HG03045 (cell line): ENCODE measurements around the gene ELOVL7.
"Not testable (repeated sequence)": the region's sequence is repeated elsewhere in the genome, so short reads cannot be mapped to it uniquely, and the experiment has no call there.

Experiments
- ATAC-seq: cut with Tn5 transposase; IDR thresholded peaks from one replicate; pipeline ENCODE4 v1.9.1; 2021; ENCODE audit warnings: mild to moderate bottlenecking, moderate library complexity; ENCODE audit not compliant: unreplicated experiment

Gene ELOVL7

DNA sequence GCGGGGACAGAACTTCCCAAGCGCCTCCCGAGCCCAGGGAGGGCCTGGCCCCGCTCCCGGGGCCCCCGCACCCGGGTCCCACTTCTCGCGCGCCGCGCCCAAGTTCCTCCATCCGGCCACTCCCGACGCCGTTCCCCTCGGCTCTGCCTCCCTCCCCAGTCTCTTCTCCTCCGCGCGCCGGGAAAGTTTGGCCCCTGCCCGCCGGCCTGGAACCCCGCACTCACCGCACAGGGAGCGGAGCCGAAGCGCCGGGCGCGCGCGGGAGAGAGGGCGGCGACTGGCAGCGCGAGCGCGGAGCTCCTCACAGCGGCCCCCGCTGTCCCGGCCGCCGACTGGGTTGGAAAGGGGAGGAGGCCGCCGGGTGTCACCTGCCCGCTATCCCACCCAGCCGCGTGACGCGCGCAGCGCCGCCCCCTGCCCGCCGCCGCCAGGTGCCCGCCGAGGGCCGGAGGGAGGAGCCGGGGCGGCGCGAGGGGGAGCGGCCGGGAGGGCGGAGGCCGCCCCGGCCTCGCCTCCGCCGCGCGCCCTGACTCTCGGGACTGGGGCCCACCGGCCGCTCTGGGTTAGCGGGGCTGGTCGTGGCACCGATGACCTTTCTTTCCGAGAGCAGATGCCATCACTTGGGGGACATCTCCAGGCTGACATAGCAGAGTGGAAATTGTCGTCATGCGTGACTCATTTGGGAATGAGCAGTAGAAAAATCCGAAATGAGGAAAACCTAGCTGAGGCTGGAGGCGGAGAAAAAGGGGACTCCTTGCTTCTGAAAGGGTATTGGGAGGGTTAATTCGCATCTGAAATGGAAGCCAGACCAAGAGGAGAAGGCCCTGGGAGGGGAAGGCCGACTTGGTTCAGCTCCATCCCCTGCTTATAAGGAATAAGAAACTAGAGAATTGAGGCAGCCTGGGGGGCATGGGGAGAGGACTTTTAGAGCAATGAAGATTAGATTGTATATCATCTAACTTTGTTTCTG, at the start of gene ELOVL7:
Gene ELOVL7 (minus strand): TSS at position 334 of the 970 bp plus-strand sequence. CDS start 56,872 bp downstream, outside the sequence.
- ATAC-seq: peak; percentile 94

DNA sequence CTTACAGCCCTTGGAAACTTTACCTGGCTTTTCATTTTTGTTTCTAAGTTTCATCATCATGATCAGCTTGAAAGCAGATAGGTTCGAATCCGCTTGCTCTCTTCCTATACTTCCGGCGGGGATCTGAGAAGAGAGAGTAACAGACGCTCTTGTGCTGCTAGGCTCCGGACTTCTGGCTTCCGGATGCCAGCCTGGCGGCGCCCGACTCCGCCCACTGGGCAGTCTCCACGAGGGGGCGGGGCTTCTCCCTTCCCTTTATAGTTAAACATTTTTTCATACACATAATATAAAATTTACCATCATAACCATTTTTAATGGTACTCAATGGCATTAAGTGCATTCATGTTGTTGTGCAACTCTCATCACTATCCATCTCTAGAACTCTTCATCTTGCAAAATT, 49.5 kb upstream of the ELOVL7 start:
- ATAC-seq: no peak

DNA sequence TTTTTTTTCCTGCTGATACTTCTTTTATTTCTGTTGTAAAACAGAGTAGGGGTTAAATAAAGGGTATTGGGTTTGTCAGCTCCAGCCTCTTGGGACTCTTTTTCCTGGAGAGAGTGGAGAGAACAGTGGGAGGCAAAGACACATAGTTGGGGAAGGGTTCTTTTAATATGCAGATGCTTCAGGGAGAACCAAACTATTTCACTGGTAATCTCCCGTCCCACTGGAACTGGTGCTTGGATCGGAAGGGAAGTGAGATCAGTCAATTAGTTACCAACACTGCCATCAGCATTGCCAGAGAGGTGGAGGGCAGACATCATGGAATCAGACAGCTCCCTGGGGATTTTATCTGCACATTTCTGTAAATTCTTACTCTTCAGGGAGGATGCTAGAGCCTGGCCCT, 47.6 kb upstream of the ELOVL7 start:
- ATAC-seq: no peak

DNA sequence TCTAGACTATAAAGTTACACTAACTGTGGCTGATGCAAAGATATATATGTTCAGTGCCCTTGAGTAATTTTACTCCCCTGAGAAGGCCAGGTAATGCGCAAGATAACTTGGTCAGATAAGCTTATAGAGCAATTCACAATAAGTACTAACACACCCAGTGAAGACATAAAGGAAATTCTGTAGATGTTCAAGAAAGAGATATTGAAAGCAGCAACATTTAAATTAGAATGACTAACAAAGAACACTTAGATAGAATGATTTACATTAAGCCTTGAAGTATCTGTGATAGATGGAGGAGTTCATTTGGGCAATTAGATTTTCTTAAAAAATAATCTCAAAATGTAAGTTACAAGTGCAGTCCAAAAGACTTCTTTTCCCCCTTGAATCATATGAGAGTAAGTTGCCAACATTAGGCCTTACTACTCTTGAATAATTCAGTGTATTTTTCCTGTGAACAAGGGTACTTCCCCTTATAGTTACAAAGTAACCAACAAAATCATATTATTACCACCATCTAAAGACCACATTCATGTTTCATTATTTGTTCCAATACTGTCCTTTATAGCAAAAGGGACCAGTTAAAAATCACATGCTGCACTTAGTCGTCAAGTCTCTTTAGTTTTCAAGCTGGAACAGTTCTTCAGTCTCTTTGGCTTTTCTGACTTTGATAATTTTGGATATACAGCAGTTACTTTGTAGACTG, 44.4 kb upstream of the ELOVL7 start:
- no peak for ATAC-seq

DNA sequence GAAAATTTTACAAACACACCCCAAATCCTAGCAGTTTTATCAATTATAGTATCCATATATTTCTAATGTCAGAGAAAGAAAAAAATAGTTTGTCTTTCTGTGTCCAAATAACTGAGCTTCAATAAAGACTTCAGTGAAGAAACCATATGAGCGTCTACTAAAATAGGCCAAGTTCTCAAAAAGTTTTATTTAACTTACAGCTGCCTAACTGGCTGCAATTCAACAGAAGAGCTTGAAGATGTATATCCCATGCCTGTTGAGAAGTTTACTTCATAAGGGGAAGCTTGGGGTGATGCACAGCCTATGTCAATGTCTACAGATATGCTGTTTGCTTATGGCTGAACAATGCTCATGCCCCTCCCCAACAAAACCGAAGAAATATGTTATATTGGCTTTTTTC, 43.7 kb upstream of the ELOVL7 start:
- no peak for ATAC-seq

DNA sequence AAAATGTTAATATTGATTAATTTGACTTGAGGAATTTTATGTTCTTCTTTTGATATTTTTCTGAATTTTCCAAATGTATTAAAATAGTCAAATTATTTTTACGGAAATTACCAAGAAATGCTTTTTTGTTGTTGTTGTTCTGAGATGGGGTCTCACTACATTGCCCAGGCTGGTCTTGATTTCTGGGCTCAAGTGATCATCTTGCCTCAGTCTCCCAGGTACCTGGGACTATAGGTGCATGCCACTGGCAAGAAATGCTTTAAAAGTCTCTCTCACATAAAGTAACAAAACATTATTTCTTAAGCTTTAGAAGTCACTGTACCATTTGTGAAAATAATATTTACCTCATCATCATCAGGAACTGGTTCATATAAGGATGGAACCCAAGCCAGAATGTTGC, 43.0 kb upstream of the ELOVL7 start:
- ATAC-seq: no peak

DNA sequence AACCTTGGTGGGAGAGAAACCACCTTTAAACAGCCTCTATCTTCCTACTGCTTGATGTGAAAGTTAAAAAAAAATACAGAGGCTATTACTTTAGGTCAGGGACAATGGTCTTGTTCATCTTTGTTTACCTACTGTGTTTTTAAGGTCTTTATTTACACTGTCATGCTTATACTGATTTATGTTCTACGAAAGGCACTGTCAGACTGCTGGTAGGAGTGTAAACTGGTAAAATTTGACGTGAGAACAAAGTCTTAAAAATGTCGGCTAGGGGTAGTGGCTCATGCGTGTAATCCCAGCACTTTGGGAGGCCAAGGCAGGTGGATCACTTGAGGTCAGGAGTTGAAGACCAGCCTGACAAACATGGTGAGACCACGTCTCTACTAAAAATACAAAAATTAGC, 42.1 kb upstream of the ELOVL7 start:
- ATAC-seq: no peak

DNA sequence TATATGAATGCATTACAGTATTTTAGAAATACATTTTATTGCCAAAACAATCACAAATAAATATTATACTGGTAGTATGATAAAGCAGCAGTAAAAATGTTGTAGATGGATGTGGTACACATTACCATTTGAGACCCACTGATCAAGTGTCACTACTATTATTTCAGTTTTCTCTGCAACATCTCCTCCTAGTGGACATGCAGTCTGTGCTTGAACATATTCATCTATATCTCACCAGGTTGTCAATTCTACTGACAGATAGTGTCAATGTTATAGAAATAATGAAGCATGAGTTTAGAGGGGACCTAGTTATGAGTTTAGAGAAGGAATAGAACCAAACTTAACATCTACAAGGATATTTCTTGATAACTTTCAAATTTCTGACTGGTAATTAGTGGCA, 39.2 kb upstream of the ELOVL7 start:
- ATAC-seq: no peak

DNA sequence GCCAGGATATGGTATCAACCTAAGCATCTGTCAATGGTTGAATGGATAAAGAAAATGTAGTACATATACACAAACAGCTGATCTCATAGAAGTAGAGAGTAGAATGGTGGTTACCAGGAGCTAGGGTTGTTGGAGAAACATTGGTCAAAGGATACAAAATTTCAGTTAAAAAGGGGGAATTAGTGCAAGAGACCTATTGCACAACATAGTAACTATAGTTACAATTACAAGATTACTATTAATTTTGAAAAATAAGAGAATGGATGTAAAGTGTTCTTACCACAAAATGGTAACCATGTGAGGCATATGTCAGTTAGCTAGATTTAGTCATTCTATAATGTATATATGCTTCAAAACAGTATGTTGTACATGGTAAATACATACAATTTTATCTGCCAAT, 28.8 kb upstream of the ELOVL7 start:
- no peak for ATAC-seq

DNA sequence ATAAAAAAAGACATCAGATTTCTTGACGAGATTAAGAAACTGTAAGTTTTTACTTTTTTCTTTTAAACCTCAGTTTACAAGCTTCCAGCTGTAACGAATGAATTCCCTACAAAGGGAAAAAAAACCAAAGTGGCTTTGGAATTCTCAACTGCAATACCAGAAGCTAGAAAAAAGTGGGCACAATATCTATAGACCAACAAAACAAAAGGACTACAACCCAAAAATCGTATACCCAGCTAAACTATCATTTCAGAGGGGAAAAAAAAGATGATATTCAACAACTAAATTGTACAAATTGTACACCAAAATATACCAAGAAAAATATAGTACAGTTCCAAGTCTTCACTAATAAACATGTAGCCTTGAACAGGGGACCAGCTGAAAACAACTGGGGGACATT, 26.8 kb upstream of the ELOVL7 start:
- no peak for ATAC-seq

DNA sequence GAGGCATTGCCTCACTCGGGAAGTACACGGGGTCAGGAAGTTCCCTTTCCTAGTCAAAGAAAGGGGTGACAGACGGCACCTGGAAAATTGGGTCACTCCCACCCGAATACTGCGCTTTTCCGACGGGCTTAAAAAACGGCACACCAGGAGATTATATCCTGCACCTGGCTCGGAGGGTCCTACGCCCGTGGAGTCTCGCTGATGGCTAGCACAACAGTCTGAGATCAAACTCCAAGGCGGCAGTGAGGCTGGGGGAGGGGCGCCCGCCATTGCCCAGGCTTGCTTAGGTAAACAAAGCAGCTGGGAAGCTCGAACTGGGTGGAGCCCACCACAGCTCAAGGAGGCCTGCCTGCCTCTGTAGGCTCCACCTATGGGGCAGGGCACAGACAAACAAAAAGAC, 16.5 kb upstream of the ELOVL7 start:
- not testable (repeated sequence) for ATAC-seq

DNA sequence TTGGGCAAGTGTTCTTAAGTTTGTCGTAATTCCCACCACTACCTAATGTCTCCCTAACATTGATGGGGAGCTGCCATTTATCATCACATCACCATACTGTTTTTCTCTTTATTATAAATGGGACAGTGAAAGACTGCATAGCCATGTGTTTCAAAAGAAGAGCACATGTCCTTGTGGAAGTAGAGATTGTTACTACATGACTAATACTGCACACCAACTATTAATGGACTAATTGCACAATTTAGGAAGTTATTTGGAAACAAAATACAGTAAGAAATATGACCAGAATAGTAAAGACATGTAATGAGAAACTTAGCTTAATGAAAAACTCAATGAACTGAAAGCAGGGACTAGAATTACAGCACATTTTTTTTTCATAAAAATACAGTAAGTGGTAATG, 12.0 kb upstream of the ELOVL7 start:
- ATAC-seq: no peak

DNA sequence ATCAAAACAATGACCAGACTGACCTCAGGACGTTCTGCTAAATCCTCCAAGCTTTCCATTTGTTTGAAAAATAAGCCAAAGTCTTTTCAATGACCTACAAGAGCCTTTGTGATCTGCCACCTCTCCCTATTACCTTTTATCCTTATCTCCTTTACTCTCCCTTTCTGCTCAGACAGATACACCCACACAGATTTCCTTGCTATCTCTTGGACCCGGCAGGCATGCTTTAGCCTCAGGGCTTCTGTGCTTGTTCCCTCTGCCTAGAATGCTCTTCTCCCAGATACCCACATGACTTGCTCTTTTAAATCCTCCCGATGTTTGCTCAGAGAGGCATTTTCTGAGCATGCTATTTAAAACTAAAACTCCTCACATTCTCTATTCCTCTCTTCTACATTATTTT, 8.9 kb upstream of the ELOVL7 start:
- ATAC-seq: no peak

DNA sequence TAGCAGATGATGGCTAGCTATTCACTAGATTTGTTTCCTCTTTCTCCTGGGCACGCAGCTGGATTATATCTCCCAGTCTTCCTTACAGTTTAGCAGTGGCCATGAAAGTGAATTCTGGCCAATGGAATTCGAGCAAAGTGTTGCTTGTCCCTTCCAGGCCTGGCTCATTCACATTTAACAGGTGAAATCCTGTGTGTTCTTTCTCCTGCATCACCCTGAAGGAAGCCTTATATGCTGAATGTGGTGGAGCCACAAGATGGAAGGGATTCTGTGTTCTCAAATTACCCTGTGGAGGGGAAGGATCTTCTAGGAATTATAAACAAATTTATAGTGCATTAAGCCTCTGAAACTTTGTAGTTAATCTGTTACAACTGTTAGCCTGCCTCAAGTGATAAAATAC, 8.2 kb upstream of the ELOVL7 start:
- ATAC-seq: no peak

DNA sequence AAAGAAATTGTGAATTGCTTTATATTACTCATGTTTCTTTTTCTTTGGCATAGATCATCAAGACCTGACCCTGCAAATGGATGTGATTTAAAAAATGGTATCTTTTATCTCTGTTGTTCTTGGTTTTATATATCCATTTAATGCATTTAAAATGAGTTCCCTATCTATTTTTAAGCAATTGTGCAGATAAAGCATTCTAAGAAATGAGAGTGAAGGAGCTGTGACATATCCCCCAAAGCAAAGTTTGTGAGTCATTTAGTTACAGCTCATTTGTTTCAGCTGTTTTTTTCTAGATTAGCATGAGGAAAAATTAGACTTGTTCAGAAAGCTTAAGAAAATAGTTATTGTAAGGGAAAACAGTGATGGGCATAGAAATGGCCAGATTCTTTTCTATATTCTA, 7.6 kb upstream of the ELOVL7 start:
- ATAC-seq: no peak

DNA sequence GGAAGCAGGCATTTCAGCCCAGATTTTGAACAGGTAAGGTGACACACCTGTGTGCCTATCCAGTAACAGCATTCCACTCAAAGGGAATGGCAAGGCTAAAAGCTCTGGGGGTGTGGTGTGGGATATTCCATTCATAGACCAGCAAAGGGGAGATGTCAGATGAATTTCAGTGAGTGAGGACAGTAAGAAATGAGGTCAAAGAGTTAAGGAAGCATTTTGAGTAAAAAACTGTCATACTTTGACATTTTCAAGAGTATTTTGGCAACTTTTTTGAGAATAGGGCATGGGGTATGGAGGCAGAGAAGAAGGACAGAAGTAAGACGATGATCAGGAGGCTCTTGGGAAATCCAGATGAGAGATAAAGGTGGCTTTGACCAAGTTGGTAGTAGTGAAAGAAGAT, 2.2 kb upstream of the ELOVL7 start:
- no peak for ATAC-seq

DNA sequence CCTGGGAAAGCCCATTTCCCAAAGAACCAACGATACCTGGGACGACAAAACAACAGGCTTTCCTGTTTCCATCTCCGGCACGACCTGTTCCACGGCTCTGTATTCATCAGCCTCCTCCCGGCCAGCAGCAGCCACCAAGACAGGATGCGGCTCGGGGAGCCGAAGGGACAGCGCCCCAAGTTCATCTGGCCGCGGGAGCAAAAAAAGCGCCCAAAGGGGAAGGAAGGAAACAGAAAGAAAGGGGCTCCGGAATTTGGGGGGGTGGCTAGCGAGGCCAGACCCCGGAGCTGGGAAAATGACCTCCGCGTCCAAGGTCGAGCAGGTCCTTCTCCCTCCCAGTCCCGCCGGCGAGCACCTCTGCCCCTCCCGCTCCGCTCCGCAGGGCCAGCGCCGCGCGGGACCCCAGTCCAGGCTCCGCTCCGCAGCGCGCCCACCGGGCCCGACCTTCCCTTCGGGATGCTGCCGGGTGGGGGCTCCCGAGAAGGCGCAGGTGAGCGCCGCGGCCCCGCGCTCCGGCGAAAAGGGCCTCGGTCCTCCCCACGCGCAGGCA, 608 bp downstream of the ELOVL7 start:
- ATAC-seq: peak; percentile 20

DNA sequence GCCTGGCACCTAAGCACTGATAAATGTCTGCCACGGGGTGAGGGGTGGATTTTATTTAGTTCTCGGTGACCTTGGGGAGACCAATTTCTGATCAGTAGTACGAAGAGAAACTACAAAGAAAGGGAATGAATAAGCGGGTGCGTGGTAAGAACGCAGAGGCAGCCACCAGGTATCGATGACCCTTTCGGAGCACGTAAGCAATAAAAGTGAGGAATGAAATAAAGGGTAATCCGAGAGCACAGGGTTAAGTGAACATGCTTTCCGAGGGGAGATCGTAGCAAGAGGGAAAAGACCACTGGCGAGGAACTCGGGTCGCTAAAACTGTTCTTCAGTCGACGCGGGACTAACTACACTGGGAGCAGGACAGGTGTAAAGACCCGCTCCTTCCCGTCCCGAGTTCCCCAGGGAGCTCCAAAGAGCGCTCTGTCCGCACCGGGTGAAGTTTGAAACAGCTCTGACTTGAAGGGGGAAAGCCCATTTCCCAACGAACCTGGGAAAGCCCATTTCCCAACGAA, 1.1 kb downstream of the ELOVL7 start:
- ATAC-seq: no peak

DNA sequence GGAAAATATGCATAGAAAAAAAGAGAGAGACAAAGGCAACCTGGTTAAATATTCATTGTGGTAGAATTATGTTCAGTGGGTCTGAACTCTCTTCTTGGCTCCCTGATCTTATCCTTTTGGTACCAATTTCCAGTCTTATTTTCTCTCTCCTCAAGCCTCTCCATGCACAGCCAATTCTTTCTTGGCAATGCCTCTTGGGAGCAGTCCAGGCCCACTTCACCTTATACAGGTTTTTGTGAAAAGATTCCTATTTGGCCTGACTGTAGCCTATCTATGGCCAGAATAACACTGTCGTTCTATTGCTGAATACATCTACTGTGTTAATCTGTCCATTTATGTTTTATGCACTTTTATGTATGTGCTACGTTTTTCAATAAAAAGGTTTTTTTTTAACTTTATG, 2.7 kb downstream of the ELOVL7 start:
- no peak for ATAC-seq

DNA sequence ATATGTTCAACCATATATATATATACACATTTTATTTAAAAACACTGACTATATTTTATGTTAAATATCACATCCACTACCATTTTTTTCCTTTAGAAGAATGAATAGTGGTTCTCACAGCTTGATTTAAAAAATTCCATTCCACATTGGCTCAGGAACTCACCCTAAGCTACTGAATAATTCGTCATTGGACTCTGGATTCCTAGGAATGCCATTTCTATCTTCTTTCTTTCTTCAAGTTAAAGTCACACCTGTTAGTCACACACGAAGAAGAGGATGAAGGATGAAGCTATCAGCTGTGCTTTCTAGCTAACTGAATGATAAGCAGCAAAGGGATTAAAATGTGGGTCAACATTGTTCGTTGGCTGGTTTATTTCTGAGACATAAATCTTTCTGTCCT, 7.9 kb downstream of the ELOVL7 start:
- no peak for ATAC-seq

DNA sequence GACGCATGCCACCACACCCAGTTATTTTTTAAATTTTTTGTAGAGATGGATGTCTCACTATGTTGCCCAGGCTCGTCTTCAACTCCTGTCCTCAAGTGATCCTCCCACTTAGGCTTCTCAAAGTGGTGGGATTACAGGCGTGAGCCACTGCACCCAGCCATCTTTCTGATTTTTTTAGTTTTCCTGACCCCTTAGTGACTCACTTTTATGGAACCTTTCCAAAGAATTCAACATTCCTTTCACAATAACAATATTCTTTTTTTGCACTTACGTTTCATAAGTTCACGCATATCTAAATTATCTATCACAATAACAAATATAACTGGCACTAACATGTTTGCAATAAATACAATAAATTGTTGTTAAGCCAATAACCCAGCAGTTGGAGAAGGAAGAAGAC, 8.5 kb downstream of the ELOVL7 start:
- ATAC-seq: no peak

DNA sequence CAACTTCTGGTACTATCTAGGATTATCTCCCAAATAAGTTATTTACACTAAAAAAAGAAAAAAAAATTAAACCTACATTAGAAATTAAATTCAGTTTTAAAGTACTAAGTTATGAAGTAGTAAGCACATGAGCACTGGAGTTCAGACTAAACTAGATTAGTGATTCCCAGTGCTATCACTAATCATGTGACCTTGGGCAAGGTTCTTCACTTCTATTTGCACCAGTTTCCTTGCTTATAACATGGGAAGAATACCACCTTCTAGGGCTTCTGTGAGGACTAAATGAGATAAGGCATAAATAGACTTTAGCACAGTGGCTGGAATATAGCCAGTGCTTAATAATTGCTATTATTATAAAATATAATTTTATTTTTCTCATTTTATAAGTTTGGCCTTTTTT, 10.5 kb downstream of the ELOVL7 start:
- no peak for ATAC-seq
